Measurements from ENCODE around the gene TSR3. TPM values are rescaled to one million over a fixed set of nuclear protein-coding genes. Genes with fewer than 3 reads are reported as not detected.

The TSR3 gene
- total RNA-seq, 4 donors from 2014 or later, result 48.2 to 62.3 (median 53.6) TPM

GRCh38 chr16:1327619-1327947 is 24.1 kb downstream of the TSR3 start:
- Histone ChIP-seq H3K27ac (peak overlapping the region in 1 of 4 donors; percentile 71), H3K4me3 (no peak overlapping the region), H3K27me3 (no peaks in the 10 kb centered on the region), H3K36me3 (peaks cover 0 to 31% (median 0%) of the 10 kb centered on the region in 3 donors), H3K9me3 (peaks cover 0 to 6% (median 0%) of the 10 kb centered on the region in 4 donors), H3K4me1 (peaks cover 0 to 17% (median 13%) of the 10 kb centered on the region in 4 donors)
- TF ChIP-seq CTCF (IDR thresholded peaks at IDR 0.05) (no peak), POLR2A (IDR thresholded peaks at IDR 0.05) (no peak)
- DNase-seq, result no peak

DNA sequence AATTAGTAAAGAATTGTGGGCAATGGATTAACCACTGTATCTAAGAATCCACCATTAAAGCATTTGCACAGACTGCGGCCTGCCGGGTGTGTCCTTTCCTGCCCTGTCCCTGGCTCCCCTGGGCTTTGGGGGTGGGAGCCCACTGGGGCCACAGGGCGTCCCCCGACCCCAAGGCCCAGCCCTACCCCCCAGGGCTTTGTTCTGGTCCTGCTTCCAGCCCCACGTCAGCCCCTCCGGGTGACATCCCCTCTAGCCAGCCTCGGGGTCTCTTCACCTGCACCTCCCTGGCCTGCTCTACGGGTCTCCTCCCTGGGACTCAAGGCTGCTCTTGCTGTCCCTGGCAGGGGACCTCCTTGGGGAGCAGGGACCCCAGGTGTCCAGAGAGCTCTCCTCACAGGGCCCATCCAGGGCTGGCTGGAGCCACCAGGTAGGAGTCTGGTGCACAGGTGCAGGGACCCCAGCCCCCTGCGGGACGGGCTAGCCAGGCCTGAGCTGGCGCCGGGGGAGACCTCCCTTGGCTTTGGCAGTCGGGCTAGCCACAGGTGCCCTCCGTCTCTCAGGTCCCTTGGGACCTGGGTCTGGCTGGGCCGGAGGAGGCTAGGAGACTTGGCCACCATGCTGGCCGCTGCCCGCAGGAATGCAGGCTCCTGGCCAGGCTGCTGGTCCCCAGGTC is 24.6 kb downstream of the TSR3 start:
- peaks cover 0 to 12% (median 9%) of the 10 kb centered on the region in 4 donors for H3K4me1 ChIP-seq
- DNase-seq, result no peak
- peak overlapping the region in 3 of 4 donors; percentile 16 to 71 (median 32) for H3K27ac ChIP-seq
- H3K4me3 ChIP-seq, result no peak overlapping the region
- no peaks in the 10 kb centered on the region for H3K27me3 ChIP-seq
- H3K36me3 ChIP-seq, result peaks cover 0 to 31% (median 0%) of the 10 kb centered on the region in 3 donors
- TF ChIP-seq POLR2A (IDR thresholded peaks at IDR 0.05), result no peak
- TF ChIP-seq CTCF (IDR thresholded peaks at IDR 0.05), result no peak
- H3K9me3 ChIP-seq, result peaks cover 0 to 6% (median 0%) of the 10 kb centered on the region in 4 donors

- peaks cover 0 to 7% (median 5%) of the 10 kb centered on the region in 4 donors for H3K4me1 ChIP-seq
- peak overlapping the region in 3 of 4 donors; percentile 16 to 73 (median 71) for H3K27ac ChIP-seq
- DNase-seq, result peak in 1 of 3 donors; percentile 56
- H3K27me3 ChIP-seq, result no peaks in the 10 kb centered on the region
- peaks cover 0 to 38% (median 0%) of the 10 kb centered on the region in 3 donors for H3K36me3 ChIP-seq
- TF ChIP-seq POLR2A (IDR thresholded peaks at IDR 0.05), result no peak
- no peak for TF ChIP-seq CTCF (IDR thresholded peaks at IDR 0.05)
- no peak overlapping the region for H3K4me3 ChIP-seq
- H3K9me3 ChIP-seq, result peaks cover 0 to 6% (median 0%) of the 10 kb centered on the region in 4 donors
Measured at GRCh38 chr16:1326391-1326790, 25.3 kb downstream of the TSR3 start.

DNA sequence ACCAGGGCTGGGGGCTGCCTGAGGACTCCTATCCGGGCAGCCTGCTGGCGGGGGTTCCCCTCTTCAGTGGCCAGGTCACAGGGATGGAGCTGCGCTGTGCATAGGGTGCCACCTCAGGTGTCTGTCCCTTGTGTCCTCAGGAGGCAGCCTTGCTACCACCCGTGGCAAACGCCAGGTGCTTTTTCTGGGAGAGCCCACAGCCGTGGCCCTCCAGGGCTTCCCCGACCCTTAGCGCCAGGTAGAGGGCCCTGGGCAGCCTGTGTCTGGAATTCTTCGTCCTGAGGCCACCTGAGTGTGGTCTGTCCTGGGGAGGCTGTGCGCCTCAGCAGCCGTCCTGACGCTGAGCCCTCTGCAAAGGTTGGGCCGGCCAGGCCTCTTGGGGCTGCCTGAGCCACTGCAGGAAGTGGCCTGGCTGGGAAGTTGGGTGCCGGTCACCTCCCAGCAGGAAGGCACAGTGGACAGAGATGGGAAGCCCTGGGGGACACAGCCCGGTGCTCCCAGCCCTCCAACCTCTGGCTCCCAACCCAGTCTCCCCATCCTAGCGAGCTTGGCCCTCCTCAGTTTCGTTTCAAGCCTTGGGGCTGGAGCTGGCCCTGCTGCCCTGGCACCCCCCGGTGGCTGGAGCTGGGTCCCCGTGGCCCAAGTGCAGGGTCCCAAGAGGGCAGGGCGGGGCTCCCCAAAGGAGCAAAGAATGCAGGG is 25.9 kb downstream of the TSR3 start:
- Histone ChIP-seq H3K36me3 (peaks cover 0 to 44% (median 0%) of the 10 kb centered on the region in 3 donors), H3K4me1 (peaks cover 0 to 1% (median 0%) of the 10 kb centered on the region in 4 donors), H3K27me3 (no peaks in the 10 kb centered on the region), H3K4me3 (no peak overlapping the region), H3K27ac (peak overlapping the region in 2 of 4 donors; percentile 71 to 73), H3K9me3 (peaks cover 0 to 6% (median 0%) of the 10 kb centered on the region in 4 donors)
- DNase-seq, result no peak
- TF ChIP-seq POLR2A (IDR thresholded peaks at IDR 0.05) (no peak), CTCF (IDR thresholded peaks at IDR 0.05) (no peak)

DNA sequence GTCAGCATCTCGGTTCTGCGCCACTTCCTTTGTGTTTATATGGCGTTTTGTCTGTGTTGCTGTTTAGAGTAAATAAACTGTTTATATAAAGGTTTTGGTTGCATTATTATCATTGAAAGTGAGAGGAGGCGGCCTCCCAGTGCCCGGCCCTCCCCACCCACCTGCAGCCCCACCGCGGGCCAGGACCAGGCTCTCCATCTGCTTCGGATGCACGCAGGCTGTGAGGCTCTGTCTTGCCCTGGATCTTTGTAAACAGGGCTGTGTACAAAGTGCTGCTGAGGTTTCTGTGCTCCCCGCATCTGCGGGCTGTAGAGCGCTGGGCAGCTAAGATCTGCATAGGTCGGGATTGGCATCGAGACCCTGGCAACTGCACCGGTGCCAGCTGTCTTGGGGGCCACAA is 26.4 kb downstream of the TSR3 start:
- Histone ChIP-seq H3K27ac (peak overlapping the region in 1 of 4 donors; percentile 71), H3K9me3 (peaks cover 0 to 1% (median 0%) of the 10 kb centered on the region in 4 donors), H3K36me3 (peaks cover 0 to 49% (median 0%) of the 10 kb centered on the region in 3 donors), H3K4me1 (no peaks in the 10 kb centered on the region), H3K4me3 (no peak overlapping the region), H3K27me3 (no peaks in the 10 kb centered on the region)
- DNase-seq, result no peak
- TF ChIP-seq POLR2A (IDR thresholded peaks at IDR 0.05) (no peak), CTCF (IDR thresholded peaks at IDR 0.05) (no peak)
